RWPE1 (cell line): ENCODE data around the gene SHISA2.
A peak's percentile ranks its signal among the peaks of the same experiment; 100 is the strongest.
"Not testable (repeated sequence)": the region's sequence is repeated elsewhere in the genome, so short reads cannot be mapped to it uniquely, and the experiment has no call there.

Experiments used
- CTCF ChIA-PET: fragments of 350-600 bp; sonication (Branson Sonifier 250); formaldehyde crosslinking; extraction: SDS; loops from one replicate; lab custom pipeline; 2021; lab: Yijun Ruan, JAX
- POLR2A ChIA-PET: fragments of 400-600 bp; formaldehyde crosslinking; extraction: SDS; loops from one replicate; lab custom pipeline; 2020; ENCODE audit warnings: antibody characterized with exemption; ENCODE audit not compliant: low non-redundant PET; lab: Yijun Ruan, JAX
- DNase-seq: peaks from one replicate; pipeline ENCODE4 v3.0.0; 2012; ENCODE audit warnings: low spot score
- H3K27ac ChIP-seq: fragments of 450-650 bp; 2 replicates; pipeline ENCODE4 v1.5.1; 2017
- TF ChIP-seq, protein P1 (sequence below): fragments of 450-650 bp; conservative IDR thresholded peaks from 2 replicates; pipeline ENCODE4 v1.5.1; 2017; ENCODE audit warnings: low read depth, mild to moderate bottlenecking

The SHISA2 gene

DNA sequence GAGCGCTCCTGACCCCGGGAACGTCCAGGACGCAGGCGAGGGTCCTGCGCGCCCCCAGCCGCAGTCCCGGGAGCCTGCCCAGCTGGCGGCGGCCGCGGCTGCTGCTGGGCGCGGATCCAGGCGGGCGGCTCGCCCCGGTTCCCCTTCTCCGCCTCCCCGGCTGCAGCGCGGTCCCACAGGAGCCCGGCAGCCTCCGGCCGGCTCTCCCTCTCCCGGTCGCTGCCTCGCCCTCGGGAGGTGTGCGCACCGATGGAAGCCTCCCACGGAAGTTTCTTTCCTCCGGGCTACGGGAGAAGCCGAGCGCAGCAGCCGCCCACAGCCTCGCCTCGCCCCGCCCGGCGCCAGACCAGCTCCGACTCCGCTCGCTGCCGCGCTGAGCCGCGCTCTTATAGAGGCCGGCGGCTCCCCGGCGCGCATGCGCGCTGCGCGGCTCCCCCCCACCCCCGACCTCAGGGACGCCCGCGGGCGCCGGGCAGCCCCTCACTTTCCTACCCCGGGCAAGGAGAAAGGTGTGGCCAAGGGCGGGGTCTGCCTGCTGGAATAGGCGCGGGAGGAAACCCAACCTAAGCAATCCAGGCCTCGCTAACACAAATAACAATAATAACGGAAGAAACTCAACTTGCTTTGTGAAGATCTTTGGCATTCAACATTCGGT, at the start of gene SHISA2:
Gene SHISA2, minus strand, starts transcription at position 360 of the 655 bp plus-strand sequence. CDS start 1,041 bp downstream, outside the sequence.
- TF ChIP-seq, protein P1, sequence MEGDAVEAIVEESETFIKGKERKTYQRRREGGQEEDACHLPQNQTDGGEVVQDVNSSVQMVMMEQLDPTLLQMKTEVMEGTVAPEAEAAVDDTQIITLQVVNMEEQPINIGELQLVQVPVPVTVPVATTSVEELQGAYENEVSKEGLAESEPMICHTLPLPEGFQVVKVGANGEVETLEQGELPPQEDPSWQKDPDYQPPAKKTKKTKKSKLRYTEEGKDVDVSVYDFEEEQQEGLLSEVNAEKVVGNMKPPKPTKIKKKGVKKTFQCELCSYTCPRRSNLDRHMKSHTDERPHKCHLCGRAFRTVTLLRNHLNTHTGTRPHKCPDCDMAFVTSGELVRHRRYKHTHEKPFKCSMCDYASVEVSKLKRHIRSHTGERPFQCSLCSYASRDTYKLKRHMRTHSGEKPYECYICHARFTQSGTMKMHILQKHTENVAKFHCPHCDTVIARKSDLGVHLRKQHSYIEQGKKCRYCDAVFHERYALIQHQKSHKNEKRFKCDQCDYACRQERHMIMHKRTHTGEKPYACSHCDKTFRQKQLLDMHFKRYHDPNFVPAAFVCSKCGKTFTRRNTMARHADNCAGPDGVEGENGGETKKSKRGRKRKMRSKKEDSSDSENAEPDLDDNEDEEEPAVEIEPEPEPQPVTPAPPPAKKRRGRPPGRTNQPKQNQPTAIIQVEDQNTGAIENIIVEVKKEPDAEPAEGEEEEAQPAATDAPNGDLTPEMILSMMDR = no peak
- ChIA-PET CTCF (no interaction called here), POLR2A (no interaction called here)
- no peak within 1 kb of the TSS for H3K27ac ChIP-seq
- peak; percentile 58 for DNase-seq

DNA sequence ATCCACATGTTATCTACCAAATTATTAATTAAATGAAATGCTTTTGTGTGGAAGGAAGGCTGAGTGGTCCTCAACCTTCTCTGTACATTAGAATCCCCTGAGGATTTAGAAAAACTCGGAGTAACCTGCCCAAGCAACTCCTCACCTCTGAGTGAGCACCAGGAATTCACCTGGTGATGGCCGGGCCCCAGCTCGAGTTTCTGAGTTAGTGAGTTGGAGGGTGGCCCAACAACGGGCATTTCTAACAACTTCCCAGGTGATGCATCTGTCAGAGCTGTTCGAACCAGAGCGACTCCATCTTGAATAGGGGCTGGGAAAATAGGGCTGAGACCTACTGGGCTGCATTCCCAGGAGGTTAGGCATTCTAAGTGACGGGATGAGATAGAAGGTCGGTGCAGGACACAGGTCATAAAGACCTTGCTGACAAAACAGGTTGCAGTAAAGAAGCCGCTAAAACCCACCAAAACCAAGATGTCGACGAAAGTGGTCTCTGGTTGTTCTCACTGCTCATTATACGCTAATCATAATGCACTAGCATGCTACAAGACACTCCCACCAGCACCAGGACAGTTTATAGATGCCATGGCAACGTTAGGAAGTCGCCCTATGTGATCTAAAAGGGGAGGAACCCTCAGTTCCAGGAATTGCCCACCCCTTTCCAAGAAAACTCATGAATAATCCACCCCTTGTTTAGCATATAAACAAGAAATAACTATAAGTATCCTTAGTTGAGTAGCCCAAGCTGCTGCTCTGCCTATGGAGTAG, 44.2 kb upstream of the SHISA2 start:
- POLR2A ChIA-PET = no interaction called here
- H3K27ac ChIP-seq = no peak overlapping the region
- CTCF ChIA-PET = no interaction called here
- DNase-seq = no peak
- TF ChIP-seq, protein P1 = no peak

- ChIA-PET POLR2A (no interaction called here), CTCF (no interaction called here)
- DNase-seq = no peak
- H3K27ac ChIP-seq = no peak overlapping the region
- TF ChIP-seq, protein P1 = no peak
These were observed 43.5 kb upstream of the SHISA2 start for GRCh38 chr13:26095338-26095737.

DNA sequence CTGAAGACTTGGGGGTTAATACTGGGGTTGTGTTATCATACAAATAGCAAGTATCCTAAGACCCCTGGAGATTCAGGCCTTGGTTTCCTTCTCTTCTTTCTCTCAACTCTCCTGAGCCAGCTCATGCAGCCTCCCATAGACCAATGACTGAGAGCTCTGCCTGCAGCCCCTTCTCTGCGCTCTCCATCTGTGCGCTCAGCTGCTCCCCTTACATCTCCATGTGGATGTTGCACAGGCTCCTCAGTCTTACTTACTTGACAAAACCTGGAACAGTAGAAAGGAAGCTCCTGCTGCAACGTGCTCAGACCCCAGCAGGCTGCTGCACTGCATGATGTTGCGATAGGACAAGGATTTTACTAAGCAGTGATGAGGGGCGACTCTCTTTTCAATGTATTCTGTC, 25.0 kb upstream of the SHISA2 start:
- H3K27ac ChIP-seq, POLR2A ChIA-PET, DNase-seq: not testable (repeated sequence)
- CTCF ChIA-PET = interaction anchor here (0.5 to 0.7 kb wide), 3 partner anchors 492 to 1784 kb away, joined by 3 to 5 read pairs (median 3); no protein-coding TSS in a partner anchor

GRCh38 chr13:26075498-26075897, 23.7 kb upstream of the SHISA2 start:
- CTCF ChIA-PET = interaction anchor here (0.7 kb wide), 1 partner anchor 906 kb away, joined by 3 read pairs; no protein-coding TSS in a partner anchor

GRCh38 chr13:26074706-26075105, 22.9 kb upstream of the SHISA2 start:
- ChIA-PET POLR2A (no interaction called here), CTCF (interaction anchor here (0.6 kb wide), 1 partner anchor 503 kb away, joined by 3 read pairs; no protein-coding TSS in a partner anchor)
- no peak for DNase-seq
- H3K27ac ChIP-seq = no peak overlapping the region
- TF ChIP-seq, protein P1 = no peak

More at GRCh38 chr13:26075498-26075897, 23.7 kb upstream of the SHISA2 start:
- TF ChIP-seq, protein P1 = no peak
- H3K27ac ChIP-seq = no peak overlapping the region
- DNase-seq = no peak
- POLR2A ChIA-PET = no interaction called here
